ENCODE results near the gene AMN1.
"Not testable (repeated sequence)": the region's sequence is repeated elsewhere in the genome, so short reads cannot be mapped to it uniquely, and the experiment has no call there.

The AMN1 gene

DNA sequence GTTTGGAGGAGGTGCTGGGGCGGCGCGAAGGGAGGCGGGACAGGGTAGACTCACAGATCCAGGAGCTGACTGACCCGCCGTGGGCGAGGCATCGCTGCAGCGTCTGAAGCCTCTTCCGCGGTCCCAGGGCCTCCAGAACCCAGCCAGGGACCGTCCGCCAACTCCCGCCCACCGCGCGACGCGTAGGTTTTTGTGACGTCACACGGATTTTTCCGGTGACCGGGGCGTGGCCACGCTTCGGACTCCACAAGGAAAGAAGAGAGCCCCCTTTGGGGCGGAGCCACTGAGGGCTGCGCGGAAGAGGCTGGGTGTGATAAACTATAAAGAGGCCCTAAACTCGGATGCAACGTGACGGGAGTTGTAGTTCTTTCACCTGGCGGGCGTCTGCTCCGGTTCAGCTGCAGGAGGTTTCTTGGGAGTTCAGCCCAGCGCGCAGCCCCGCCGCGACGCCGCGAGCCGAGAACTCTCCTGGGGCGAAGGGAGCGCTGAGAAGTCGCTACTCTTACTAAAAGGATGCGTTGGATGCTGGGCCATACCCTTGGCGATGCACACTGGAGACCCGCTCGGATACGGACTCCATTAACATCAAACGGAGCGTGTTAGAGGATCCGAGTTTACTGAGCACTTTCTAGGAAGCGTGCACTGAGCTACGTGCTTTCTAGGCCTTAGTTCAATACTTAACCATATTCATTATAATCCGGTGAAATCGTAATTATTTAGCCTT is at the start of gene AMN1:
TSS of gene AMN1 (minus strand) at position 105 of the 724 bp plus-strand sequence. CDS start at position 92, 13 bp downstream.
- DNase-seq = peak; percentile 97

DNA sequence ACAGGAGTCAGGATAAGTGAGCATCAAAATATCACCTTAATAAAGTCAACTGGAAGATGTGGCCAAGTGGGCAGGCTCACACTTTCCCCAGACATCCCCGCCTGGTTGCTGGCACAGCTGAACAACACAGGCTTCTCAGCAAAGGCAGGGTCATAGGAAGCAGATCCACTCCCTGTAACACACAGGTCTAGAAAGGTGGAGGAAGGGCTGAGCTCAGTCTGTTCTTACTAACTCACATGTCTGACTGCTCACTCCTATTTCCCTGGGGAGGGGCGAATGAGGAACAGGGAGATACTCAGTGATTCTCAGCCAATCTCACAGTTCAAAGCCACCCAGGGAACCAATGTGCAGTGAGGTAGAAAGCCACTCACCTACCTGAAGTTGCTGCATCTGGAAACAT is 45.0 kb upstream of the AMN1 start:
- no peak for DNase-seq

DNA sequence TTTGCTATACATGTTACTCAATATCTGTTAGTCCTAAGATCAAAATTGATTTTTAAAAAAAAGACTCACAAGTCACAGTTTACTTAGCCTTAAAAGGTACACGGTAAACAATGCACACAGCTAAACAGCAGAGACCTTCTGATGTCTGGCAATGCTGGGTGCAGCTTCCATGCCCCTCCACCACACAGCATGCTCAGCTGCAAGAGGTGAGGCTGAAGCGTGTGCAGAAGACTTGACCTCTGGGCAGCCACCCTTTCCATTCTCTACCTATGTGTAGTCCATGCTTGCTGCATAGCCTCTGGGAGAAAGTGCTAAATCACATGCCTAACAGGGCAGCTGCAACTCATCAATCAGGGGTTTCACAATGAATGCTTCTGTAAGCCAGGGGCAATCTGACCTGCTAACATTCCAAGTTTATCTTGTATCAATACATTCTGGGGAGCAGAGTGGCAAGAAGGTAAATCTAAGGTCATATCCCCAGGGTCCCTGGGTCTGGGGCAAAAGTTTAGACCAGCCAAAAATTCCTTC is 44.5 kb upstream of the AMN1 start:
- no peak for DNase-seq

DNA sequence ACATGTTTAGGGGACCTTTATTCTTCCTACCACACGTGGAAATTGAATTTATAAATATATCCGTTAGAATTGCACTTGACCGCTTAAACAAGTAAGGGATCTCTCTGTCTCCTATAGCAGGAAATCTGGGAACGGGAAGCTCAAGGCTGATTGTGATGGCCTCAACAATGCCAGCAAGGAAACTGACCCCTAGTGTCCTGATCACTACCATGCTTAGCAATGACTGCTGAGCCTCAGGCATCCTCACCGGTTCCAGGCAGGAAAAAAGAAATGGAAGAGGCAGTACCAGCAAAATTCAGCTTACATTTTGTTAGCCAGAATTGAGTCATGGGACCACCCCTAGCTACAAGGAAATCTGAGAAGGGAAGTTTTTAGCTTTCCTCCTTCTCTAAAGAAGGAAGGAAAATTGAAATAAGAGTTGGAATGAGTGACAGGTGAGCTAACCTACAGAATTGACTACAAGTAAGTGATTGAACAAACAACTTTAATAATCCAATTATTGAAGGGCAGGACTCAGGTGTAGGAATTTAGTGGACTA is 43.9 kb upstream of the AMN1 start:
- no peak for DNase-seq

DNA sequence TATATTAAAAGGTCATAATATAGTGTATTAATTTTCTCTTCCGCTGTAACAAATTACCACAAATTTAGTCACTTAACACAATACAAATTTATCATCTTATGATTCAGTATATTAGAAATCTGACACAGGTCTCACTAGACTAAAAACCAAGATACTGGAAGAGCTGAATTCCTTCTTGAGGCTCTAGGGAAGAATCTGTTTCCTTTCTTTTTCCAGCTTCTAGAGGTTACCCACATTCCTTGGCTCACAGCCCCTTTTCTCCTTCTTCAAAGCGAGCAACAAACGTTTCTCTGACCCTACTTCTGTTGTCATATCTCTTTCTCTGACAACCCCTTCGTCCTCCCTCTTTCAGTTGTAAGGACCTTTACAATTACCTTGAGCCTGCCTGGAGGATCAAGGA is 43.4 kb upstream of the AMN1 start:
- no peak for DNase-seq

DNA sequence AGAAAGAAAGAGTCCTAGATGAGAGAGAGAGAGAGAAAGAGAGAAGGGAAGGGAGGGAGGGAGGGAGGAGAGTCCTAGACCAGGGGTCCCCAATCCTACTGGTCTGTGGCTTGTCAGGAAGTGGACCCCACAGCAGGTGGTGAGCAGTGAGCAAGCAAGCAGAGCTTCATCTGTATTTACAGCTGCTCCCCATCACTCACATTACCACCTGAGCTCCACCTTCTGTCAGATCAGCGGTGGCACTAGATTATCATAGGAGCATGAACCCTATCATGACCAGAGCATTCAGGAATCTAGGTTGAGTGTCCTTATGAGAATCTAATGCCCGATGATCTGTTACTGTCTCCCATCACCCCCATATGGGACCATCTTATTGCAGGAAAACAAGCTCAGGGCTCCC is 39.2 kb upstream of the AMN1 start:
- no peak for DNase-seq

DNA sequence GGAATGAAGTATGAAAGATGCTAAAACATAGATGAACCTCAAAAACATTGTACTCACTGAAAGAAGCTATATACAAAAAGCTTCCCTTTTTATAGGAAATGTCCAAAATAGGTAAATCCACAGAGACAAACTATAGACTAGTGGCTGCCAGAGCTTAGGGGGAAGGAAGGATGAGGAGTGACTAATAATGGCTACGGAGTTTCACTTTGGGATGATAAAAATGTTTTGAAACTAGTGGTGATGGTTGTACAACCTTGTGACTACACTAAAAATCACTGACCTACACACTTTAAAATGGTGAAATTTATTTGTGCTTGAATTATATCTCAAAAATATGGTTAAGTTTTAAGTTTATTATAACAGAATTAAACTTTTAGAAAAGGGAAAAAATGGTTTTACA is 37.1 kb upstream of the AMN1 start:
- no peak for DNase-seq

DNA sequence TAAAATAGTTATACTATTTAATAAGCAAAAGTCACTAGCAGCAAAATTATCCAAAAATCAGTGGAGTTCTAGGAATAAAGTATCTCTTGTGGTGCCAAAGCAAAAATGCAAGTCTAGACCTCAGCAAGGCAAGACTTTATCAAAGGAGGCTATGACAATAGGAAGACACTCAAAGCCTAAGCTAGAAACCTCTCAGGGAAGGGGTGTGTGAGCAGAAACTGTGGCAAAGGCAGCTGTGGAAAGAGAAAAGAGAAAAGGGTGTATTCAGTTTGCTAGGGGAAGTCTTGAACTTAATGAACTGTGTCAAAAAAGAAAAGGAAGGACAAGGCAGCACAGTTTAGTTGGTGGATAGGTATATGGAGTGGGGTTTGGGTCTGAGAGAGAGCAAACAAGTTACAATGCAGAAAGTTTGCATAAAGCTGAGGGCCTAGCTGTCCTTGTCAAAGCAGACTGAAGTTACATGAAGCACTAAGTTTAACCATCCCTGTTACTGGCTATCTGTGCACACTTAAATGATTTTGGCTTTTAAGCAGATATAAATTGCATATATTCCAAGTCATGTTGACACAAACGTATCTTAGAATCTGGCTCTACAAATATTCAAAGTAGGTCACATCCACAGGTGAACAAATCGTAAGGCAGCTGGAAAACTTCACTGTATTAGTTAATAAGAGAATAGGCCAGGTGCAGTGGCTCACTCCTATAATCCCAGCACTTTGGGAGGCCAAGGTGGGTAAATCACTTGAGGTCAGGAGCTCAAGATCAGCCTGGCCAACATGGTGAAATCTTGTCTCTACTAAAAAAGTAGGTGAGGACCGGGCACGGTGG is 31.0 kb upstream of the AMN1 start:
- no peak for DNase-seq

DNA sequence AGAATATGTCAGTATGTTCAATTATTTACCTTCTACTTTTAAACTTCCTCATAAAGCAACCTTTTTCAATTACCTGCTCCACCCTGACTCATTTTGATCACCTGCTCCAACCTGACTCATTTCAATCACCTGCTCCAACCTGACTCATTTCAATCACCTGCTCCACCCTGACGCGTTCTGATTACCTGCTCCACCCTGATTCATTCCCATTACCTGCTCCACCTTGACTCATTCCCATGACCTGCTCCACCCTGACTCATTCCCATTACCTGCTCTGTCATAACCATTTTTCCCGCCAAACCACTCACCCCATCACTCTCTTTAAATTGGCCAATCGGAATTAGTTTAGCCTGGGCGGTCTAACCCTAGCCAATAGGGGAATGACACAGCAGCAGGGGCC is 29.5 kb upstream of the AMN1 start:
- not testable (repeated sequence) for DNase-seq

DNA sequence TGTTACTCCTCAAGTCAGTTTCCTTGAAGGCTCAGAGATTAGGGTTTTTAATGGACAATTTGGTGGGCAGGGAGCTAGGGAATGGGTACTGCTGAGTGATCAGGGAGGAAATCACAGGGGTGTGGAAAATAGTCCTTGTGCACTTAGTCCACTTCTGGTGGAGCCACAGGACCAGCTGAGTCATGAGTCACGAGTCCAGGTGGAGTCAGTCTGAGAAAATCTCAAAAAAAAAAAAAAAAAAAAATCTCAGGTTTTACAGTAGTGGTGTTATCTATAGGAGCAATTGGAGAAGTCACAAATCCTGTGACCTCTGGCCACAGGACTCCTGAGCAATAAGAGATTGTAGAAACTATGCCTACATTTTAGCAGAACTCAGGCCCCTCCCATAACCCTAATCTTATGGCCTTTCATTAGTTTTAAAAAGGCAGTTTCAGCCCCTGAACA is 28.2 kb upstream of the AMN1 start:
- no peak for DNase-seq

DNA sequence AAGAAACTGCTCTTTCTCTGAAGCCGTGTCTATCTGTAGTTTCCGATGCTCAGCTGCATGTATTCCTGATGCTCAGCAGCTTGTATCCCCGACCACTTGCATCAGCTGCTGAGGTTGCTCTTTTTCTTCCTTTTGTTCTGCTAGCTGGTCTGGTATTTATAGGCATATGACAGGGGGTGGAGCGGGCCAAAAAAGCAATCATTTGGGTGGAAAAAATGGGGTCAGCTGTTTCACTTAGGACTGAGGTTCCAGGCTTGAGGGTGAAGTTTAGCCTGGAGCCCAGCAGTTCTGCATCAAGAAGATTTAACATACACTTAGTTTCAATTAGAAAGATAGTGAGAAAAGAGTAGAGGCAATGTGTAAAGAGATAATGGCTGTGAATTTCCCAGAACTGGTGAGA is 23.6 kb upstream of the AMN1 start:
- no peak for DNase-seq

DNA sequence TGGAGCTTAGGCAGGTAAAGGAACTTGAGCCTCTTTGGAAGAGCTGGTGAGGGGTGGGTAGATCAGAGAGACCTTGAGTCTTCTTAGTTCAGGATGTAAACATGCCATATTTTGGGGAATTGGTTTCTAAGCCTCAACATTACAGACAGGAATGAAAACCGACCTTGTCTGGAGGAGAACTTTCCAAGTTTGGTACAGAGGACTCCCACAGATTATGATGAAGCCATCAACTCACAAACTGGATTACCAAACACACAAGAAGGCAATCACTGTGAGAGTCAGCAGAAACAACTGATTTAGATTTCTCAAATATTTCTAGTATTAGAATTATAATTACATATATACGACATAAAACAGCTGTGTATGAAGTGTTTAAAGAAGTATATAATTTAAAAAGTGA is 22.3 kb upstream of the AMN1 start:
- no peak for DNase-seq

DNA sequence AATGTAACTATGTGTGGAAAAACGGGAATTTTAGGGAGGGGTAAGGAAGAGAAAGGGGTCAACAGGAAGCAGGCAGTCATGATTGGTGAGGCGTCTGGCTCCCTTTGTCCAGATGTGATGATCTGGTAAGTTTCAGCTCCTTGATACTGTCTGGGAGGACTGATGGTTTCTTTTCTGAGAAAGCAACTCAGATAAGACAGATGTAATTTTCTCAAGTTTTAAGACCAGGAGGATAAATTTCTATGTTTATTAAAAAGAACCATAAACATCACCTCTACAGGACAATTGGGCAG is 21.9 kb upstream of the AMN1 start:
- DNase-seq = no peak

DNA sequence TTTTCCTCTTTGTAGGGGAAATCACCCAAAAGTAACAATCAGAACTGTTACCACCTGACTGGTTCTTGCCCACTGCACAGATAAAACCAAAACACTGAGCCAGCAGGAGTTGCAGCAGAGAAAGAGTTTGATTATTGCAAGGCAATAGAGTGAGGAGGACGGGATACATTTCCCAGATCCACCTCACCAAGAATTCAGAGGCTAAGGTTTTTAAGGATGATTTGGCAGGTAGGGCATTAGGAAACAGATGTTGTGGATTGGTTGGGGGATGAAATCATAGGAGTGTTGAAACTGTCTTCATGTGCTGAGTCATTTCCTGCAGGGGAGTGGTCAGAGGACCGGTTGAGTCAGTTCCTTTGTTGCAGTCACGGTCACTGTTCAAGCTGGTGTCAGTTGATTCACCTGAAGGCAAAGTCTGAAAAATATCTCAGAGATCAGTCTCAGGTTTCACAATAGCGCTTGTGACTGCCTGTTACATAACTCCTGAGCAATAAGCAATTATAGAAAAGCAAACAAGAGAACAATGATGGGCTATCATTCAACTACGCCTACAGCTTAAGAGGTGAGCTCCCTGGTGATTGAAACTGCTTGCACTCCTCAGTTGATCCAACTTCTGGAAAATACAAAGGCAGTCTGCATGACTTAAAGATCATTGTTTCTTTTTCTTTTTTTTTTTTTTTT is 20.3 kb upstream of the AMN1 start:
- peak; percentile 28 for DNase-seq

DNA sequence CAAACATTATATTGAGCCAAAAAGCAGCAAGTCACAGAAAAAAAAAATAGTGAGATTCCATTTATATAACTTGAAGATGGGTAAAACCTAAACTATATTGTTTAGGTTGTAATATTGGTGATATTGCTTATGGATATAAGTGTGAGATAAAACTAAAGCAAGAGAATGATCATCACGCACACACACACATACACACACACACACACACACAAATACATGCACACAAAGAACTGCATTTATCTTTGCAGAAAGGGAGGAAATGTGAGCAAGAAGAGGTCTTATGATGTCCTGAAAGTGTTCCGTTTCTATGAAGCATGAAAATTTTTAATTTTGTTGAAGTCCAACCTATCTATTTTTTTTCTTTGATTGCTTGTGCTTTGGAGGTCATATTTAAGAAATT is 16.4 kb upstream of the AMN1 start:
- no peak for DNase-seq

DNA sequence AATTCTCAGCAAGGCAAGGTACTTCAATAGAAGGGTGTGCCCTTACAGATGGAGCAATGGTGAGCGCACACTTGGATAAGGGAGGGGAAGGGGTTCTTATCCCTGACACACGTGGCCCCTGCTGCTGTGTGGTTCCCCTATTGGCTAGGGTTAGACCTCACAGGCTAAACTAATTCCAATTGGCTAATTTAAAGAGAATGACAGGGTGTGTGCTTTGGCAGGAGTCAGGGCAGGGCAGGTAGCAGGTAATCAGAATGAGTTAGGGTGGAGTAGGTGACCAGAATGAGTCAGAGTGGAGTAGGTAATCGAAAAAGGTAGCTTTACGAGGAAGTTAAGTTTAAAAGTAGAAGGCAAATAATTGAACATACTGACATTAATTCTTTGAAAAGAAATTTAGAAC is 15.5 kb upstream of the AMN1 start:
- DNase-seq = not testable (repeated sequence)

DNA sequence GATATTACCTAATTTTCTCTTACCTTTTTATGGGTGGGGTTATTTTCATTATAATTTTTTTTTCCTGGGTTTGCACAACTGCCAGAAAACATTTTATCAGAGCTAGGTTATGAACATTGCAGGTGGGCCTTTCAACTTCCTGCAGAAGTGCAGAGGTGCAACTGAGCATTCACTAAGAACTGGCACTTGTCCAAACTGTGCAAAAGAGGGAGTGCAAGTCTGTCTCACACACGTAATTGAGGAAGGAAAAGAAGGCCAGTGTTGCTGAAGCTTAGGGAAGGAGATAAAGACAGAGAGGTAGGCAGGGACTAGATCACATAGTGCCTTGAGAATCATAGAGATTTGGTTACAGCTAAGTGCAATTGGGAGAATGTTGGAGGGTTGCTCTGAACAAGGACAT is 14.1 kb upstream of the AMN1 start:
- DNase-seq = no peak

DNA sequence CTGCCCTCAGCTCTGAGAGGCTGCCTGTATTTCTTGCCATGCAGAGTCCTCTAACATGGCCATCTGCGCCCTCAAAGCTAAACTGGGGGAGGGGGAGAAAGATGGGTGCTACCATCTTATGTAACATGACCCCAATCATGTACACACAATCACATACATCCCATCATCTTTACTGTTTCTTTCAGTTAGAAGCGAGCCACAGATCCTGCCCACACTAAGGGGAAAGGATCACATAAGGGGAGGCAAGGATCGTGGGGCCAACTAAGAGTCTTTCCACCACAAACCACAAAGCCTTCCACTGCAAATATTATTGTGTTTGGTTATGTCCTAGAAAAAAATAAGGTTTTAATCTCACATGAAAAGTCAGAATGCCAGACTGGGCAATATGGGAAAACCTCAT is 11.8 kb upstream of the AMN1 start:
- no peak for DNase-seq

DNA sequence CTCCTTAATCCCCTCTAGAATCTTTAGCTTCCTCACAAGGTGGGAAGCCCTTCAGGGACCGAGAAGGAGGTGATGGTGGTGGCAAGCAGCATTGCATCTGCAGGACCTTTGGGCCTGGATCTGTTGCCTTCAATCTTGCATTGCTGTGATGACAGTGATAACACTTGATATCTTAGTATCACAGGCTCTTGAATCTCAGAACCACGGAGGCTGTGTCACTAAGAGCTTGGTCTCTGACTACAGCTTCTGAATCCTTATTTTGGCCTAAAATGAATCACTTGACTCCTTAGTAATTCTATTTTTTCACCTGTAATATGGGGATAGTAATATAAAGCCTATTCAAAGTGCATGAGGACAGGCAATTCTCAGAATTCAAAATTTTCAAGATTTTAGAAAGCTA is 8.9 kb upstream of the AMN1 start:
- no peak for DNase-seq

DNA sequence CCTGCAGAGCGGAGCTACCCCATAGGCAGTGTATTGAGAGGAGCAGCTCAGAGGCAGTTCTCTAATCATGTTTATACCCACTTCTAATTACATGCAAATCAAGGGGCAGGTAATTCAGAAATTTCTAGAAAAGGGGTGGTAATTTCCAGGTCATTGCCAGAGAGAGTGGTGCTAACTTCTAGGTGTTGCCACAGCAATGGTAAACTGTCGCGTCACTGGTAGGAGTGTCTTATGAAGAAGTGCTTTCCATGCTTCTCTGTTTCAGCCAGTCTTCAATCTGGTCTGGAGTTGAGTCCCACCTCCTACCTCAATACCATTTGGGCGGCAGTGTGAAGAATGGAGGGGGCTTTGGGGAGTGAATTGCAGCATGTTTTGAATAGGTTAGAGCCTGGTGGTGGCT is 8.5 kb upstream of the AMN1 start:
- no peak for DNase-seq

DNA sequence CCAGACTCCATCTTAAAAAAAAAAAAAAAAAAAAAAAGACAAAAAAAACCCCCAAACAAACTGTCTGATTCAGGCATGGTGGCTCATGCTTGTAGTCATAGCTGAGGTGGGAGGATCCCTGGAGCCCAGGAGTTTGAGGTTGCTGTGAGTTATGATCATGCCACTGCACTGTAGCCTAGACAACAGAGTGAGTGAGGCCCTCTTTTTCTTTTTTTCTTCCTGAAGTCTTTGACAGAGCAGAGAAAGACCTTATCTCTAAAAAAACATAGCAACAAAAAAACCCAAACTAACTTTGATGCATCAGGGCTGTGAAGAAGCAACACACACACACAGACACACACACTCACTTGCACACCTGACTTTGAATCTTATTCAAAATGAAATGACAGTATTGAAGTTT is 7.7 kb upstream of the AMN1 start:
- DNase-seq = peak; percentile 58

DNA sequence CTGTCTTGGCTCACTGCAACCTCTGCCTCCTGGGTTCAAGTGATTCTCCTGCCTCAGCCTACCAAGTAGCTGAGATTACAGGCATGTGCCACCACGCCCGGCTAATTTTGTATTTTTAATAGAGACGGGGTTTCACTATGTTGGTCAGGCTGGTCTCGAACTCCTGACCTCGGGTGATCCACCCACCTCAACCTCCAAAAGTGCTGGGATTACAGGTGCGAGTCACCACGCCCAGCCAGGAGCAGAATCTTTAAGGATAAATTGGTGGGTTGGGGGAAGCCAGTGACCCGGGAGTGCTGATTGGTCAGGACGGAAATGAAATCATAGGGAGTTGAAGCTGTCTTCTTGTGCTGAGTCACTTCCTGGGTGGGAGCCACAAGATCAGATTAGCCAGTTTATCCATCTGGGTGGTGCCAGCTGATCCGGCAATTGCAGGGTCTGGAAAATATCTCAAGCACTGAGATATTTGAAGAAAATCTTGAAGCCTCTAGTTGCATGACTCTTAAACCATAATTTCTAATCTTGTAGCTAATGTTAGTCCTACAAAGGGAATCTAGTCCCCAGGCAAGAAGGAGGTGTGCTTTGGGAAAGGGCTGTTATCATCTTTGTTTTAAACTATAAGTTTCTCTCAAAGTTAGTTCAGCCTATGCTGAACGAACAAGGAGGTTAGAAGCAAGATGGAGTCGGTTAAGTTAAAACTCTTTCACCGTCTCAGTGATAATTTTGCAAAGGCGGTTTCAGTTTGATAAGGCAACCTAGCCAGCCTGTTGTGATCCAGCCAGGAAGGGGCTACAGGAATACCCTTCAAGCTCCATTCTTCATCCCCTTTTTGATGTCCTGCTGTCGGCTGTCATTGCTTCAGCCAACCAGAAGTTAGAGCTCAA is 5.0 kb upstream of the AMN1 start:
- DNase-seq = not testable (repeated sequence)
